ENCODE measurements around the gene VWA5A.
"Not testable (repeated sequence)": the region's sequence is repeated elsewhere in the genome, so short reads cannot be mapped to it uniquely, and the experiment has no call there.

Gene VWA5A

DNA sequence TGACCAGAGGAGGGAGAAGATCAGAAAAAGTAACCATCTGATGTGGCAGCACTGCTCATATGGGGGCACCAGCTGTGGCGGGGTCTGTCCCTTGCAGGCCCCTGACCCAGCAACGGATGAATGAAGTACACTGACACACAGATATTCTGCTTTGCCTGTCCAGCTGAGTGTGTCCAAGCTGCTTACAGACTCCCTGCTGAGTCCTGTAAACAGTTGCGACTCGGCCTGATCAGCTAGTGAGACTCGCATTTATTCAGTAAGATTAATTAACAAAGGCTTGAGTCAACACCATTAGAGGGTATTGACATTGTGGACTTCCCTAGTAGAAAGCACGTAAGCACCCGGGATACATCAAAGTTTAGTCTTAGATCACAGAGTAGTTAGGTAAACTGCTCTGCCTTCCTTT lies 52.6 kb downstream of the VWA5A start:
- no peak for DNase-seq
- H3K27me3 Mint-ChIP-seq (ENCODE audit: low read depth, poor library complexity), result peaks cover 52% of the 10 kb centered on the region
- H3K9me3 Mint-ChIP-seq, result peaks cover 14% of the 10 kb centered on the region
- H3K4me1 Mint-ChIP-seq, result peaks cover 27% of the 10 kb centered on the region
- H3K36me3 Mint-ChIP-seq (ENCODE audit: low read depth), result peaks cover 9% of the 10 kb centered on the region
- no peak overlapping the region for H3K4me3 Mint-ChIP-seq
- TF ChIP-seq, protein P1, sequence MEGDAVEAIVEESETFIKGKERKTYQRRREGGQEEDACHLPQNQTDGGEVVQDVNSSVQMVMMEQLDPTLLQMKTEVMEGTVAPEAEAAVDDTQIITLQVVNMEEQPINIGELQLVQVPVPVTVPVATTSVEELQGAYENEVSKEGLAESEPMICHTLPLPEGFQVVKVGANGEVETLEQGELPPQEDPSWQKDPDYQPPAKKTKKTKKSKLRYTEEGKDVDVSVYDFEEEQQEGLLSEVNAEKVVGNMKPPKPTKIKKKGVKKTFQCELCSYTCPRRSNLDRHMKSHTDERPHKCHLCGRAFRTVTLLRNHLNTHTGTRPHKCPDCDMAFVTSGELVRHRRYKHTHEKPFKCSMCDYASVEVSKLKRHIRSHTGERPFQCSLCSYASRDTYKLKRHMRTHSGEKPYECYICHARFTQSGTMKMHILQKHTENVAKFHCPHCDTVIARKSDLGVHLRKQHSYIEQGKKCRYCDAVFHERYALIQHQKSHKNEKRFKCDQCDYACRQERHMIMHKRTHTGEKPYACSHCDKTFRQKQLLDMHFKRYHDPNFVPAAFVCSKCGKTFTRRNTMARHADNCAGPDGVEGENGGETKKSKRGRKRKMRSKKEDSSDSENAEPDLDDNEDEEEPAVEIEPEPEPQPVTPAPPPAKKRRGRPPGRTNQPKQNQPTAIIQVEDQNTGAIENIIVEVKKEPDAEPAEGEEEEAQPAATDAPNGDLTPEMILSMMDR (IDR thresholded peaks at IDR 0.05), result no peak
- no peak overlapping the region for H3K27ac Mint-ChIP-seq

DNA sequence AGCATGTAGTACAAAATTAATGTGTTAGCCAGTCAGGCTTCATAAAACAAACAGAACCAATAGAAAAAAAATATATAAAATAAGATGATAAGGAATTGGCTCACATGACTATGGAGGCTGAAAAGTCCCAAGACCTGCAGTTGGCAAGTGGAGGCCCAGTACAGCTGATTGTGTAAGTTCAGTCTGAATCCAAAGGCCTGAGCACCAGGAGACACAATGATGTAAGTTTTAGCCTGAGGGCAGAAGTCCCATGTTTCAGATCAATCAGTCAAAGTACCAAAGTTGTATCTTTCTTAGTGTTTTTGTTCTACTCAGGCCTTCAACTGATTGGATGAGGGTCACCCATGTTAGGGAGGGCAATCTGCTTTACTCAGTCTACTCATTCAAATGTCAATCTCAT lies 53.5 kb downstream of the VWA5A start:
- no peak overlapping the region for H3K27ac Mint-ChIP-seq
- peaks cover 46% of the 10 kb centered on the region for H3K27me3 Mint-ChIP-seq (ENCODE audit: low read depth, poor library complexity)
- no peak for DNase-seq
- TF ChIP-seq, protein P1 (IDR thresholded peaks at IDR 0.05), result no peak
- peaks cover 9% of the 10 kb centered on the region for H3K36me3 Mint-ChIP-seq (ENCODE audit: low read depth)
- no peak overlapping the region for H3K4me3 Mint-ChIP-seq
- peaks cover 14% of the 10 kb centered on the region for H3K9me3 Mint-ChIP-seq
- peaks cover 36% of the 10 kb centered on the region for H3K4me1 Mint-ChIP-seq

DNA sequence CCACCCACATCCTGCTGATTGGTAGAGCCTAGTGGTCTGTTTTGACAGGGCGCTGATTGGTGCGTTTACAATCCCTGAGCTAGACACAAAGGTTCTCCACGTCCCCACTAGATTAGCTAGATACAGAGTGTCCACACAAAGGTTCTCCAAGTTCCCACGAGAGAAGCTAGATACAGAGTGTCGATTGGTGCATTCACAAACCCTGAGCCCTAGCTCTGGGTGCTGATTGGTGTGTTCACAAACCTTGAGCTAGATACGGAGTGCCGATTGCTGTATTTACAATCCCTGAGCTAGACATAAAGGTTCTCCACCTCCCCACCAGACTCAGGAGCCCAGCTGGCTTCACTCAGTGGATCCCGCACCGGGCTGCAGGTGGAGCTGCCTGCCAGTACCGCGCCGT lies 55.1 kb downstream of the VWA5A start:
- H3K36me3 Mint-ChIP-seq (ENCODE audit: low read depth); H3K9me3 Mint-ChIP-seq; H3K27ac Mint-ChIP-seq; DNase-seq; H3K4me3 Mint-ChIP-seq: not testable (repeated sequence)
- Mint-ChIP-seq H3K4me1 (peaks cover 45% of the 10 kb centered on the region), H3K27me3 (ENCODE audit: low read depth, poor library complexity) (peaks cover 37% of the 10 kb centered on the region)

DNA sequence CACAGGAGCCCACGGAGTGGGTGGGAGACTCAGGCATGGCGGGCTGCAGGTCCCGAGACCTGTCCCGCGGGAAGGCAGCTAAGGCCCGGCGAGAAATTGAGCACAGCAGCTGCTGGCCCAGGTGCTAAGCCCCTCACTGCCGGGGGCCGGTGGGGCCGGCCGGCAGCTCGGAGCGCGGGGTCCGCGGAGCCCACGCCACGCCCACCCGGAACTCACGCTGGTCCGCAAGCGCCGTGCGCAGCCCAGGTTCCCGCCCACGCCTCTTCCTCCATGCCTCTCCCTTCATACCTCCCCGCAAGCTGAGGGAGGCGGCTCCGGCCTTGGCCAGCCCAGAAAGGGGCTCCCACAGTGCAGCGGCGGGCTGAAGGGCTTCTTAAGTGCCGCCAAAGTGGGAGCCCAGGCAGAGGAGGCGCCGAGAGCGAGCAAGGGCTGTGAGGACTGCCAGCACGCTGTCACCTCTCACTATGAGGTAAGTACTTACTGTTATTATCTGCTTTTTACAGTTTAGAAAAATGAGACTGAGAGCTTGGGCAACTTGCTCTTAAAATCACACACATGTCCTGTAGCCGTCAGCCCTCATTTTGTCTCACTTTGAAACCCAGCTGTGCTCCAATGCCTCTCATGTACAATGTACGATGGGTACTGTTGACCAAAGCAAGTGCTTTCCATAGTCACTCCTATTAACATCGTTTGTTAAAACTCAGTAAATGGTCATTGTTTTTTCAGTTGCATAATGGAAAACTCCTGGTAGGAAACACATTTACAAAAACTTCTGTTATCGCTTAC lies 55.7 kb downstream of the VWA5A start:
- Mint-ChIP-seq H3K27me3 (ENCODE audit: low read depth, poor library complexity) (peaks cover 34% of the 10 kb centered on the region), H3K4me3 (no peak overlapping the region), H3K4me1 (peaks cover 45% of the 10 kb centered on the region), H3K27ac (no peak overlapping the region), H3K36me3 (ENCODE audit: low read depth) (peaks cover 9% of the 10 kb centered on the region), H3K9me3 (peaks cover 10% of the 10 kb centered on the region)
- DNase-seq, result no peak
- TF ChIP-seq, protein P1 (IDR thresholded peaks at IDR 0.05), result no peak

DNA sequence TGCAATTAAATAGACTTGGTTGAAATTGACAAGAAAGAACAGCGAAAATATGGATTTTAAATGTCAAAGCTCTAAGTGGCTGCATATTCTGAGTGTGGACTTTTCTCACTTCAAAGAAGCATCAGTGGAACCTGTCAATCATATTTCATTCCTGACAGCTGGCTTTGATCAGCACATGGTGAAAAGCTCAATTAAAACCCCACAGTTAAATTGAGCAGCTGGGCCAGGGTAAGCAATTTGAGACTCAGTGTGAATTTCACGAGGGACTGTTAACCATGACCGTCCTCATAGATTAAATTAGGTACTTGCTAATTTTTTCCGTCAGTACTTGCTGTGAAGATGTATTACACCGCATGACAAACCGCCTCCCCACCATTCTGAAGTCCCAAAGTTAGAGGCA lies 56.9 kb downstream of the VWA5A start:
- peaks cover 10% of the 10 kb centered on the region for H3K9me3 Mint-ChIP-seq
- H3K4me1 Mint-ChIP-seq, result peaks cover 45% of the 10 kb centered on the region
- TF ChIP-seq, protein P1 (IDR thresholded peaks at IDR 0.05), result no peak
- no peak overlapping the region for H3K27ac Mint-ChIP-seq
- peaks cover 23% of the 10 kb centered on the region for H3K27me3 Mint-ChIP-seq (ENCODE audit: low read depth, poor library complexity)
- H3K36me3 Mint-ChIP-seq (ENCODE audit: low read depth), result peaks cover 9% of the 10 kb centered on the region
- DNase-seq, result no peak
- H3K4me3 Mint-ChIP-seq, result no peak overlapping the region

DNA sequence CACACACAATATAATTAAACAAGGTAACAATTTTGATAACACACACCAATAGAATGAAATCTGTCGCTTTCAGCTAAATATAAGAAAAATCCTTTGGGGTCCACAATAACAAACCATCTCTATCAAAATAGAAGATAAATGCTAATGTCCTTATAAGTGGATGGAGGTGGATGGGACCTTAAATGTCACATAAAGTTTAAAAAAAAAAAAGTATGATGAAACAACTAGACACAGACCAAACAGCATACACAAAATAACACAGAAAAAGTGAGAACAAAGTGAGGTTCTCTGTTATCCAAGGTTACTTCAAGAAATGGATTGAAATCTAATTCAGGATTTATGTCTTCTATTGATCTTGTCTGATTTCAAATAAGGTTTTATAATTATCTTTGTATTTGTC lies 57.3 kb downstream of the VWA5A start:
- Mint-ChIP-seq H3K9me3 (peaks cover 10% of the 10 kb centered on the region), H3K4me3 (no peak overlapping the region), H3K27me3 (ENCODE audit: low read depth, poor library complexity) (peaks cover 20% of the 10 kb centered on the region), H3K27ac (no peak overlapping the region), H3K4me1 (peaks cover 42% of the 10 kb centered on the region), H3K36me3 (ENCODE audit: low read depth) (peaks cover 9% of the 10 kb centered on the region)
- TF ChIP-seq, protein P1 (IDR thresholded peaks at IDR 0.05), result no peak
- no peak for DNase-seq

Data from nephron progenitor cell (in vitro differentiated cells).